Keratinocyte (primary cell): ENCODE results near the gene AUH.

Experiments used
- CTCF ChIP-seq, 3 experiments: IDR thresholded peaks in 1 of 3; conservative IDR thresholded peaks in 1 of 3; optimal IDR thresholded peaks in 1 of 3; 2 replicates in 2 of 3; 3 replicates in 1 of 3; pipeline versions ENCODE3 to v1.5.1; 2011; ENCODE audit warnings: low read length in 3 of 3, mild to moderate bottlenecking in 3 of 3, moderate library complexity in 2 of 3, control low read depth in 1 of 3, inconsistent platforms in 1 of 3; ENCODE audit not compliant: insufficient read depth in 2 of 3; ENCODE audit errors: extremely low read depth in 1 of 3
- EZH2 ChIP-seq: IDR thresholded peaks from one replicate; pipeline ENCODE4 v1.6.1; 2012; ENCODE audit warnings: inconsistent platforms, mild to moderate bottlenecking, low read length, moderate library complexity

GRCh38 chr9:91382298-91382697, 20.6 kb upstream of the AUH start:
- TF ChIP-seq CTCF (optimal IDR thresholded peaks at IDR 0.05 in 1 of 3, IDR thresholded peaks at IDR 0.05 in 1 of 3, conservative IDR thresholded peaks at IDR 0.05 in 1 of 3; ENCODE audit: extremely low read depth in 1 of 3, insufficient read depth in 2 of 3, low read length in 3 of 3) (no peak), EZH2 (no peak)
